ENCODE data around the gene CFAP161.

The CFAP161 gene

GRCh38 chr15:81171286-81171685 lies 37.2 kb downstream of the CFAP161 start:
- no peak for TF ChIP-seq CTCF (IDR thresholded peaks at IDR 0.05)

GRCh38 chr15:81174125-81174791 lies 40.2 kb downstream of the CFAP161 start:
- TF ChIP-seq CTCF (IDR thresholded peaks at IDR 0.05): no peak

- no peak for TF ChIP-seq CTCF (IDR thresholded peaks at IDR 0.05)
Measured at GRCh38 chr15:81174792-81175327, 40.8 kb downstream of the CFAP161 start.

GRCh38 chr15:81175496-81175895 lies 41.4 kb downstream of the CFAP161 start:
- TF ChIP-seq CTCF (IDR thresholded peaks at IDR 0.05): no peak

- no peak for TF ChIP-seq CTCF (IDR thresholded peaks at IDR 0.05)
Measured at GRCh38 chr15:81176291-81176893, 42.3 kb downstream of the CFAP161 start.

- TF ChIP-seq CTCF (IDR thresholded peaks at IDR 0.05): no peak
Measured at GRCh38 chr15:81178365-81178764, 44.3 kb downstream of the CFAP161 start.

GRCh38 chr15:81181220-81181619 lies 47.1 kb downstream of the CFAP161 start:
- no peak for TF ChIP-seq CTCF (IDR thresholded peaks at IDR 0.05)

Measured in LNCAP (cell line).